ENCODE results near the gene CRYBG1. TPM values are rescaled to one million over a fixed set of nuclear protein-coding genes. Genes with fewer than 3 reads are reported as not detected.

CRYBG1 gene
- total RNA-seq, 1 experiment from 2014 or later, result 5.7 TPM

- no peak overlapping the region for H2BK120ac ChIP-seq (ENCODE audit: low read depth, low read length, poor library complexity, severe bottlenecking)
- no peak overlapping the region for H4K8ac ChIP-seq (replicated peaks; ENCODE audit: insufficient read length, low read depth, low read length)
- no peak overlapping the region for H2BK12ac ChIP-seq (ENCODE audit: insufficient read length, low read depth, low read length)
- no peak overlapping the region for H2BK15ac ChIP-seq (ENCODE audit: low read depth, low read length)
- no peak overlapping the region for H4K5ac ChIP-seq (ENCODE audit: insufficient read length, low read depth, low read length)
- no peak for TF ChIP-seq CTCF (conservative IDR thresholded peaks at IDR 0.05)
- Mint-ChIP-seq H3K27ac (no peak overlapping the region), H3K4me3 (no peak overlapping the region), H3K4me1 (no peaks in the 10 kb centered on the region), H3K9me3 (no peaks in the 10 kb centered on the region), H3K27me3 (ENCODE audit: low read depth) (no peaks in the 10 kb centered on the region), H3K36me3 (ENCODE audit: insufficient read depth in 1 of 3, low read depth in 3 of 3) (no peaks in the 10 kb centered on the region)
- no CpG with 5 or more reads among the region's 1 CpG for WGBS (ENCODE audit: extremely low coverage, insufficient read length, low lambda C conversion rate)
- H2AFZ ChIP-seq (ENCODE audit: low read length), result no peak overlapping the region
- H2AK5ac ChIP-seq (ENCODE audit: insufficient read length, low read length), result no peak overlapping the region
- no peak overlapping the region for H2BK20ac ChIP-seq (ENCODE audit: low read depth, low read length, poor library complexity, severe bottlenecking)
- H3K4ac ChIP-seq (ENCODE audit: low read depth, low read length), result no peak overlapping the region
- no peak overlapping the region for H3K27ac ChIP-seq (ENCODE audit: insufficient read length, low read depth, low read length)
- H3K9ac ChIP-seq (ENCODE audit: extremely low read depth, insufficient read length, low read length), result no peak overlapping the region
- no peak overlapping the region for H3K56ac ChIP-seq (ENCODE audit: insufficient read length, low read depth, low read length)
- no peaks in the 10 kb centered on the region for H3K9me3 ChIP-seq (ENCODE audit: control insufficient read depth, low read depth, low read length)
- H4K20me1 ChIP-seq (ENCODE audit: control insufficient read depth, insufficient read depth, insufficient read length), result no peaks in the 10 kb centered on the region
- DNase-seq, result no peak
- no peaks in the 10 kb centered on the region for H3K79me1 ChIP-seq (ENCODE audit: insufficient read depth, low read depth, low read length, poor library complexity, severe bottlenecking)
- no peaks in the 10 kb centered on the region for H3K27me3 ChIP-seq (ENCODE audit: insufficient read depth, low read length)
- H4K91ac ChIP-seq (ENCODE audit: insufficient read length, low read depth, low read length), result no peak overlapping the region
- H3K79me2 ChIP-seq (ENCODE audit: insufficient read depth, low read length), result no peaks in the 10 kb centered on the region
- no peak overlapping the region for H2BK5ac ChIP-seq (ENCODE audit: insufficient read length, low read length)
- H3K4me1 ChIP-seq (ENCODE audit: insufficient read depth, low read length), result no peaks in the 10 kb centered on the region
- no peak overlapping the region for H3K18ac ChIP-seq (ENCODE audit: insufficient read length, low read depth, low read length)
- H3K23ac ChIP-seq (ENCODE audit: insufficient read length, low read depth, low read length), result no peak overlapping the region
- H3K4me2 ChIP-seq (ENCODE audit: insufficient read depth, insufficient read length, low read length), result no peak overlapping the region
- H3K14ac ChIP-seq (ENCODE audit: insufficient read depth, low read length), result no peak overlapping the region
- H3T11ph ChIP-seq (ENCODE audit: low read length), result no peak overlapping the region
- no peaks in the 10 kb centered on the region for H3K23me2 ChIP-seq (ENCODE audit: insufficient read length, low read depth, low read length, poor library complexity, severe bottlenecking)
Observed at GRCh38 chr6:106379951-106380350, 19.4 kb downstream of the CRYBG1 start.
